GM10266 (cell line): Measurements from ENCODE around the gene COL26A1.
"Not testable (repeated sequence)": the region's sequence is repeated elsewhere in the genome, so short reads cannot be mapped to it uniquely, and the experiment has no call there.

Experiments
- DNase-seq: peaks from one replicate; pipeline ENCODE4 v3.0.0; 2012; ENCODE audit errors: extremely low spot score
- CTCF ChIP-seq: IDR thresholded peaks from 2 replicates; pipeline ENCODE4 v1.5.1; 2012; ENCODE audit warnings: mild to moderate bottlenecking, low read depth; ENCODE audit not compliant: control insufficient read depth, insufficient read depth; ENCODE audit errors: missing control alignments

COL26A1 gene

DNA sequence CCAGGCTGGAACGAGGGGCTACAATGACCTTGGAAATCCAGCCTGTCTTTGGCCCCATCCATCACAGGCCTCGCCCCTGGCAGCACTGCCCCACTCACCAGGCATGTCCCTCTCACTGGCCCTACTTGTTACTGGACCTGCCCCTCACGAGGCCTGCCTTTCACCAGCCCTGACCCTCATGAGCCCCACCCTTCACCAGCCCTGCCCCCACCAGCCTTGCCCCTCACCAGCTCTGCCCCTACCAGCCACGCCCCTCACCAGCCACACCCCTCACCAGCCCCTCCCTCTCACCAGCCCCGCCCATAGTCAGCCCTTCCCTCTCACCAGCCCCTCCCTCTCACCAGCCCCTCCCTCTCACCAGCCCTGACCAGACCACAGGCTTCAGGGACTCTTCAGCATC lies 57.8 kb downstream of the COL26A1 start:
- no peak for TF ChIP-seq CTCF
- DNase-seq, result no peak

DNA sequence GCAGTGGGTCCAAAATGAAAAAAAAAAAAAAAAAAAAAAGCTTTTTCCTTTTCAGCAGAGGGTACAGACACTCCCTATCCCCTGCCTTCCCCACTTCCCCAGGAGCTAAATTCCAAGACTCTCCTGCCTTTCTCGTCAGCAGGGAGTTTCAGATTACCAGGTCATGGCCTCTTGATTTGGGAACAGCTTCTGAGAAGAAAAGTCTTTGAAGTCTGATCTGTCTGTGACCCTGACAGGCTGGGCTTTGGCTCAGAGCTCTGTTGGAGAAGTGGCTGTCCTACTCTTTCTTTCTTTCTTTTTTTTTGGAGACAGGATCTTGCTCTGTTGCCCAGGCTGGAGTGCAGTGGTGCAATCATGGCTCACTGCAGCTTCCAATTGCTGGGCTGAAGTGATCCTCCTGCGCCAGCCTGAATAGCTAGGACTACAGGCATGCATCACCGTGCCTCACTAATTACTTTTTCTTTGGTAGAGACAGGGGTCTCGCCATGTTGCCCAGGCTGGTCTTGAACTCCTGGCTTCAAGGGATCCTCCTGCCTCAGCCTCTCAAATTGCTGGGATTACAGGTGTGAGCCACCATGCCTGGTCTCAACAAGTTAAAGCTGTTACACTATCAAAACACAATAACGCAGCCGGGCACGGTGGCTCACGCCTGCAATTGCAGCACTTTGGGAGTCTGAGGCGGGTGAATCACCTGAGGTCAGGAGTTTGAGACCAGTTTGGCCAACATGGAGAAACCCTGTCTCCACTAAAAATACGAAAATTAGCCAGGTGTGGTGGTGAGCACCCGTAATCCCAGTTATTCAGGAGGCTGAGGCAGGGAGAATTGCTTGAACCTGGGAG lies 59.9 kb downstream of the COL26A1 start:
- TF ChIP-seq CTCF, result no peak
- no peak for DNase-seq

DNA sequence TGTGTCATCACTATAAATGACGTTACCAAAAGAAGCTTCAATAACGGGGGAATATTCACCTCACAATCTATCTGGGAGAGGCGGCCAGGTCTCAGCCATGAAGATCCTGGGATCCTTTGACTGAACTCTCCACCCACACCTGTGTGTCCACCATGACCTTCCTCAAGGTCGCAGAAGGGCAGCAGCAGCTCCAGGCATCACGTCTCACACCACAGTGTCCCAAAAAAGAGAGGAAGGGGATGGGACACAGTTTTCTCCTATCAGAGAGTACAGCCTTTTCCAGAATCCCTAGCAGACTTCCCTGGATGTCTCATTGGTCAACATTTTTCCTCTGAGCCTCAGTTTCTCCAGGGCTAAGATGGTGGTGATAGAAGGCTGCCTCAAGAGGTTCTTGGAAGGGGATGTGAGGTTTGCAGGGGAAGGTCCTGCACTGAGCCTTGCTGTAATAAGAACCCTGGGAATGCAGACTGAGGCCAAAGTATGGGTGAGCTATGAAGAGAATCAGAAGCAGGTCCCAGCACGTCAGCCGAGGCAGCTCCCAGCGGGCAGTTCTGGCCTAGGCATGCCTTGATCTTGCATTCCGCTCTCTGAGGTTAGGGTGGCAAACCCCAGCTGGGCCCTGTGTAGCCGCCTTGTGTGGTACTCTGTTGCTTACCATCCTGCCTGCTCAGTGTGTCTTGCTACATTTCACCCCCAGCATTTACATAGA lies 63.8 kb downstream of the COL26A1 start:
- TF ChIP-seq CTCF, result no peak
- no peak for DNase-seq

GRCh38 chr7:101428093-101428866 lies 65.6 kb downstream of the COL26A1 start:
- DNase-seq, result no peak
- no peak for TF ChIP-seq CTCF

- no peak for DNase-seq
- no peak for TF ChIP-seq CTCF
Observed at GRCh38 chr7:101432316-101432715, 69.6 kb downstream of the COL26A1 start.

DNA sequence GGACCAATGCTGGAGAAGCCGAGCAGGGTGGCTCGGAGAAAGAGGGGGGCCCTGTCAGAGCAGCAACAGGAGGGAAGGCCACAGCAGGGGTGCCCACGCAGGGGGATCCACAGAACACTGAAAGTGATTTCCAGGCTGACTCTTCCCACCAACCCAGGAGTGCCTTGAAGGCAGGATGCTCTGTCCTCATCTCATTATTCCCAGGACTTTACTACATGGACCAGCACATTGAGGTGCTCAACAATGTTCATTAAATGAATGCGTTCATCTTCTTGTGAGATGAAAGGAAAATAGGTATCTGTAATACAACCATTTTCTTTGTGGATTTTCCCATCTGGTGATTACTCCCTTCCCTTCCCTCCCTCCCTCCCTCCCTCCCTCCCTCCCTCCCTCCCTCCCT lies 71.0 kb downstream of the COL26A1 start:
- TF ChIP-seq CTCF, result no peak
- no peak for DNase-seq

DNA sequence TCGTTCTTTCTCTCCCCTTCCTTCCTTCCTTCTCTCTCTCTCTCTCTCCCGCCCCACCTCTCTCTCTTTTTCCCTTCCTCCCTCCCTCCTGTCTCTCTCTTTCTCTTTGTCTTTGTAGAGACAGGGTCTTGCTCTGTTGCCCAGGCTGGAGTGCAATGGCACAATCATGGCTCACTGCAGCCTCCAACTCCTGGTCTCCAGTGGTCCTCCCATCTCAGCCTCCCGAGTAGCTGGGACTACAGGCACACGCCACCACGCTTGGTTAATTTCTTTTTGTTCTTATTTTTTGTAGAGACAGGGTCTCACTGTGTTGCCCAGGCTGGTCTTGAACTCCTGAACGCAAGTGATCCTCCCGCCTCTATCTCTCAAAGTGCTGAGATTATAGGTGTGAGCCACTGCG lies 71.5 kb downstream of the COL26A1 start:
- DNase-seq, result not testable (repeated sequence)
